DOHH2 (cell line): Measurements from ENCODE around the gene HSD17B12.

Source experiments
- H3F3A ChIP-seq: fragments of 200-600 bp; sonication (generic), shearing (Covaris generic); 2 replicates; pipeline ENCODE4 v1.6.0; 2016; ENCODE audit warnings: antibody characterized with exemption, mild to moderate bottlenecking; ENCODE audit not compliant: control insufficient read depth, insufficient read depth
- H3K27ac ChIP-seq: fragments of 200-600 bp; sonication (generic); 2 replicates; pipeline ENCODE4 v1.5.1; 2014; ENCODE audit warnings: low read depth, mild to moderate bottlenecking, low read length, moderate library complexity
- H3K27me3 ChIP-seq: fragments of 200-600 bp; sonication (generic); 2 replicates; pipeline ENCODE4 v1.6.1; 2014; ENCODE audit warnings: mild to moderate bottlenecking, low read length, mixed read lengths; ENCODE audit not compliant: control insufficient read depth
- H3K36me3 ChIP-seq: fragments of 200-600 bp; sonication (generic); 2 replicates; pipeline ENCODE4 v1.6.1; 2014; ENCODE audit warnings: mild to moderate bottlenecking, low read length, moderate library complexity, mixed read lengths; ENCODE audit not compliant: control insufficient read depth
- H3K4me1 ChIP-seq: fragments of 200-600 bp; sonication (generic); 2 replicates; pipeline ENCODE4 v1.6.1; 2014; ENCODE audit warnings: mild to moderate bottlenecking, low read length, mixed read lengths; ENCODE audit not compliant: control insufficient read depth
- H3K4me2 ChIP-seq: fragments of 200-600 bp; sonication (generic); 2 replicates; pipeline ENCODE4 v1.6.0; 2014; ENCODE audit warnings: mild to moderate bottlenecking, low read length, moderate library complexity
- H3K4me3 ChIP-seq: fragments of 200-600 bp; sonication (generic); 2 replicates; pipeline ENCODE4 v1.5.1; 2014; ENCODE audit warnings: mild to moderate bottlenecking, low read length, mixed read lengths
- H3K79me2 ChIP-seq: fragments of 200-600 bp; sonication (generic); 2 replicates; pipeline ENCODE4 v1.6.1; 2014; ENCODE audit warnings: mild to moderate bottlenecking, low read length, mixed read lengths; ENCODE audit not compliant: control insufficient read depth
- H3K9me2 ChIP-seq: fragments of 200-600 bp; sonication (generic); replicated peaks from 2 replicates; pipeline ENCODE4 v1.6.1; 2014; ENCODE audit warnings: mild to moderate bottlenecking, low read length, mixed read lengths; ENCODE audit not compliant: control insufficient read depth
- H3K9me3 ChIP-seq: fragments of 200-600 bp; sonication (generic); 2 replicates; pipeline ENCODE4 v1.6.1; 2014; ENCODE audit warnings: antibody characterized with exemption, low read length, mixed read lengths; ENCODE audit not compliant: control insufficient read depth, insufficient read depth
- H4K20me1 ChIP-seq: fragments of 200-600 bp; sonication (generic); 2 replicates; pipeline ENCODE4 v1.6.0; 2014; ENCODE audit warnings: low read depth, mild to moderate bottlenecking, antibody characterized with exemption, low read length, moderate library complexity; ENCODE audit not compliant: control insufficient read depth, insufficient read depth
- EZH2phosphoT487 ChIP-seq: fragments of 200-600 bp; sonication (generic); IDR thresholded peaks from 2 replicates; pipeline ENCODE4 v1.6.1; 2017; ENCODE audit warnings: borderline replicate concordance, mild to moderate bottlenecking, antibody characterized with exemption, low read length, moderate library complexity, mixed read lengths
- TF ChIP-seq, protein P1 (sequence below): fragments of 200-600 bp; sonication (generic); IDR thresholded peaks from one replicate; pipeline ENCODE4 v1.5.1; 2014; ENCODE audit warnings: antibody characterized with exemption, mild to moderate bottlenecking, low read depth, low read length; ENCODE audit not compliant: poor library complexity, severe bottlenecking

The HSD17B12 gene

GRCh38 chr11:43680521-43681400, at the start of gene HSD17B12:
Gene HSD17B12 (plus strand): TSS chr11:43680738. CDS start chr11:43680828, 90 bp downstream.
- H3K36me3 ChIP-seq, result peaks cover 47% of the 10 kb centered on the region
- peaks cover 5% of the 10 kb centered on the region; the same call in 1 of the 2 replicates for H3F3A ChIP-seq
- peak within 1 kb of the TSS; percentile 97 for H3K4me3 ChIP-seq
- H4K20me1 ChIP-seq, result peaks cover 8% of the 10 kb centered on the region
- H3K79me2 ChIP-seq, result peaks cover 52% of the 10 kb centered on the region
- TF ChIP-seq, protein P1, sequence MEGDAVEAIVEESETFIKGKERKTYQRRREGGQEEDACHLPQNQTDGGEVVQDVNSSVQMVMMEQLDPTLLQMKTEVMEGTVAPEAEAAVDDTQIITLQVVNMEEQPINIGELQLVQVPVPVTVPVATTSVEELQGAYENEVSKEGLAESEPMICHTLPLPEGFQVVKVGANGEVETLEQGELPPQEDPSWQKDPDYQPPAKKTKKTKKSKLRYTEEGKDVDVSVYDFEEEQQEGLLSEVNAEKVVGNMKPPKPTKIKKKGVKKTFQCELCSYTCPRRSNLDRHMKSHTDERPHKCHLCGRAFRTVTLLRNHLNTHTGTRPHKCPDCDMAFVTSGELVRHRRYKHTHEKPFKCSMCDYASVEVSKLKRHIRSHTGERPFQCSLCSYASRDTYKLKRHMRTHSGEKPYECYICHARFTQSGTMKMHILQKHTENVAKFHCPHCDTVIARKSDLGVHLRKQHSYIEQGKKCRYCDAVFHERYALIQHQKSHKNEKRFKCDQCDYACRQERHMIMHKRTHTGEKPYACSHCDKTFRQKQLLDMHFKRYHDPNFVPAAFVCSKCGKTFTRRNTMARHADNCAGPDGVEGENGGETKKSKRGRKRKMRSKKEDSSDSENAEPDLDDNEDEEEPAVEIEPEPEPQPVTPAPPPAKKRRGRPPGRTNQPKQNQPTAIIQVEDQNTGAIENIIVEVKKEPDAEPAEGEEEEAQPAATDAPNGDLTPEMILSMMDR, result no peak
- TF ChIP-seq EZH2phosphoT487, result no peak
- no peaks in the 10 kb centered on the region for H3K27me3 ChIP-seq
- H3K4me1 ChIP-seq, result peaks cover 36% of the 10 kb centered on the region
- H3K9me2 ChIP-seq, result no peaks in the 10 kb centered on the region
- H3K27ac ChIP-seq, result peak within 1 kb of the TSS; percentile 84
- no peaks in the 10 kb centered on the region for H3K9me3 ChIP-seq
- H3K4me2 ChIP-seq, result peak within 1 kb of the TSS; percentile 62

- no peak overlapping the region for H3K4me2 ChIP-seq
- no peaks in the 10 kb centered on the region for H4K20me1 ChIP-seq
- H3K4me3 ChIP-seq, result no peak overlapping the region
- H3K9me3 ChIP-seq, result no peaks in the 10 kb centered on the region
- no peak overlapping the region for H3K27ac ChIP-seq
- no peaks in the 10 kb centered on the region for H3K9me2 ChIP-seq
- TF ChIP-seq, protein P1, result no peak
- TF ChIP-seq EZH2phosphoT487, result no peak
- H3K4me1 ChIP-seq, result peaks cover 1% of the 10 kb centered on the region; the same call in 1 of the 2 replicates
- no peaks in the 10 kb centered on the region for H3K36me3 ChIP-seq
- H3F3A ChIP-seq, result no peaks in the 10 kb centered on the region
- H3K27me3 ChIP-seq, result peaks cover 29% of the 10 kb centered on the region
- H3K79me2 ChIP-seq, result no peaks in the 10 kb centered on the region
These were observed 48.8 kb upstream of the HSD17B12 start for GRCh38 chr11:43631732-43632131.

- H3K4me3 ChIP-seq, result no peak overlapping the region
- no peaks in the 10 kb centered on the region for H3K9me3 ChIP-seq
- no peaks in the 10 kb centered on the region for H4K20me1 ChIP-seq
- H3K4me2 ChIP-seq, result no peak overlapping the region
- H3K27ac ChIP-seq, result no peak overlapping the region
- no peaks in the 10 kb centered on the region for H3F3A ChIP-seq
- TF ChIP-seq EZH2phosphoT487, result no peak
- TF ChIP-seq, protein P1, result no peak
- H3K27me3 ChIP-seq, result peaks cover 31% of the 10 kb centered on the region
- no peaks in the 10 kb centered on the region for H3K4me1 ChIP-seq
- H3K36me3 ChIP-seq, result no peaks in the 10 kb centered on the region
- H3K9me2 ChIP-seq, result no peaks in the 10 kb centered on the region
- H3K79me2 ChIP-seq, result no peaks in the 10 kb centered on the region
These were observed 48.4 kb upstream of the HSD17B12 start for GRCh38 chr11:43632181-43632580.
